GM23338 (cell line): ENCODE data around the gene L3MBTL4. TPM values are rescaled to one million over a fixed set of nuclear protein-coding genes. Genes with fewer than 3 reads are reported as not detected.

ENCODE experiments used
- ATAC-seq: fragments of 200-7000 bp; cut with Tn5 transposase; 3 replicates; pipeline ENCODE4 v1.9.1; 2020
- DNase-seq: peaks from one replicate; pipeline ENCODE4 v3.0.0-alpha.2; 2015; ENCODE audit warnings: low spot score
- H2AFZ ChIP-seq: fragments of 200-600 bp; sonication (generic); 2 replicates; pipeline ENCODE4 v1.8.0; 2016; ENCODE audit warnings: antibody characterized with exemption, mild to moderate bottlenecking, moderate library complexity
- H3F3A ChIP-seq: fragments of 200-600 bp; sonication (generic); replicated peaks from 2 replicates; pipeline ENCODE4 v1.8.0; 2017; ENCODE audit warnings: antibody characterized with exemption, mixed run types, low read depth
- H3K27ac ChIP-seq: fragments of 200-600 bp; sonication (generic); 2 replicates; pipeline ENCODE4 v1.6.1; 2016; ENCODE audit warnings: low read depth
- H3K27me3 ChIP-seq: fragments of 200-600 bp; sonication (generic); 2 replicates; pipeline ENCODE4 v1.8.0; 2016; ENCODE audit warnings: mild to moderate bottlenecking, mixed run types, moderate library complexity; ENCODE audit not compliant: insufficient read depth
- H3K36me3 ChIP-seq: fragments of 200-600 bp; sonication (generic); 2 replicates; pipeline ENCODE4 v1.8.0; 2016; ENCODE audit warnings: mild to moderate bottlenecking; ENCODE audit not compliant: insufficient read depth
- H3K4me1 ChIP-seq: fragments of 200-600 bp; sonication (generic); 2 replicates; pipeline ENCODE4 v1.8.0; 2016; ENCODE audit warnings: mild to moderate bottlenecking, moderate library complexity; ENCODE audit not compliant: insufficient read depth
- H3K4me2 ChIP-seq: fragments of 200-600 bp; sonication (generic); 2 replicates; pipeline ENCODE4 v1.7.1; 2017; ENCODE audit warnings: mixed run types
- H3K4me3 ChIP-seq: fragments of 200-600 bp; sonication (generic); 2 replicates; pipeline ENCODE4 v1.6.1; 2016; ENCODE audit warnings: mixed run types
- H3K79me2 ChIP-seq: fragments of 200-600 bp; sonication (generic); replicated peaks from 2 replicates; pipeline ENCODE4 v1.8.0; 2017; ENCODE audit warnings: mild to moderate bottlenecking; ENCODE audit not compliant: insufficient read depth
- H3K9me2 ChIP-seq: fragments of 200-600 bp; sonication (generic); 2 replicates; pipeline ENCODE4 v1.8.0; 2017; ENCODE audit not compliant: insufficient read depth
- H4K20me1 ChIP-seq: fragments of 200-600 bp; sonication (generic); replicated peaks from 2 replicates; pipeline ENCODE4 v1.8.0; 2017; ENCODE audit warnings: mild to moderate bottlenecking; ENCODE audit not compliant: insufficient read depth
- H3K27ac Mint-ChIP-seq: 2 replicates; pipeline ENCODE4 v1.8.0; 2020; ENCODE audit warnings: inconsistent platforms, mild to moderate bottlenecking, moderate library complexity, mixed read lengths
- H3K27me3 Mint-ChIP-seq: 3 replicates; pipeline ENCODE4 v1.8.0; 2022; ENCODE audit warnings: low read depth, mild to moderate bottlenecking, moderate library complexity, mixed read lengths, inconsistent platforms; ENCODE audit not compliant: insufficient read depth, poor library complexity
- H3K36me3 Mint-ChIP-seq: 3 replicates; pipeline ENCODE4 v1.8.0; 2021; ENCODE audit warnings: low read depth, mild to moderate bottlenecking, inconsistent platforms, moderate library complexity, mixed read lengths
- H3K4me1 Mint-ChIP-seq: 3 replicates; pipeline ENCODE4 v1.8.0; 2020; ENCODE audit warnings: mild to moderate bottlenecking, inconsistent platforms, mixed read lengths
- H3K4me3 Mint-ChIP-seq: 3 replicates; pipeline ENCODE4 v1.8.0; 2021; ENCODE audit warnings: moderate library complexity, mild to moderate bottlenecking, inconsistent platforms, mixed read lengths
- H3K9me3 Mint-ChIP-seq: 3 replicates; pipeline ENCODE4 v1.8.0; 2020; ENCODE audit warnings: moderate library complexity, mild to moderate bottlenecking, inconsistent platforms, mixed read lengths
- CREB1 ChIP-seq: fragments of 250-450 bp; sonication (Bioruptor Pico); IDR thresholded peaks from 2 replicates; pipeline ENCODE4 v1.5.0; 2020; ENCODE audit warnings: low read depth, mild to moderate bottlenecking, moderate library complexity
- EZH2phosphoT487 ChIP-seq: fragments of 200-600 bp; sonication (generic); IDR thresholded peaks from one replicate; pipeline ENCODE4 v1.8.1; 2018; ENCODE audit warnings: antibody characterized with exemption; ENCODE audit not compliant: unreplicated experiment
- NANOG ChIP-seq: IDR thresholded peaks from 2 replicates; pipeline ENCODE4 v1.6.1; 2016; ENCODE audit warnings: antibody characterized with exemption, borderline replicate concordance
- POLR2AphosphoS5 ChIP-seq: IDR thresholded peaks from 2 replicates; pipeline ENCODE4 v1.6.1; 2016; ENCODE audit warnings: antibody characterized with exemption, low read depth
- ZNF114 ChIP-seq: fragments of 250-450 bp; sonication (Bioruptor Pico); IDR thresholded peaks from 2 replicates; pipeline ENCODE4 v1.5.0; 2020; ENCODE audit warnings: mild to moderate bottlenecking, moderate library complexity
- ZNF331 ChIP-seq: fragments of 250-450 bp; sonication (Bioruptor Pico); IDR thresholded peaks from 2 replicates; pipeline ENCODE4 v1.5.0; 2020; ENCODE audit warnings: low read depth, mild to moderate bottlenecking, moderate library complexity
- polyA plus RNA-seq: library from polyadenylated mRNA; unstranded; fragments of >200 nt; fragmentation: Nextera tagmentation; extraction: Ambion mirVana; gene quantifications from 2 replicates; pipeline ENCODE4 v1.2.1, GENCODE V29; 2016
- total RNA-seq: library from RNA; depleted of rRNA; stranded (reverse); fragments of >200 nt; shearing (Covaris generic); gene quantifications from 2 replicates; pipeline ENCODE4 v1.2.3, GENCODE V29; 2014
- TF ChIP-seq, protein P1 (sequence below), 2 experiments: fragments of 200-600 bp in 1 of 2; sonication (generic) in 1 of 2; conservative IDR thresholded peaks; 2 replicates each; pipeline versions ENCODE4 v1.5.1 to v1.6.1; 2016 to 2017; ENCODE audit warnings: antibody characterized with exemption in 2 of 2, low read depth in 2 of 2, mild to moderate bottlenecking in 2 of 2, moderate library complexity in 1 of 2
- TF ChIP-seq, protein P2 (sequence below): fragments of 250-450 bp; sonication (Bioruptor Pico); IDR thresholded peaks from 2 replicates; pipeline ENCODE4 v1.5.0; 2020; ENCODE audit warnings: mild to moderate bottlenecking, moderate library complexity
- TF ChIP-seq, protein P3 (sequence below): IDR thresholded peaks from 2 replicates; pipeline ENCODE4 v1.6.1; 2016; ENCODE audit warnings: antibody characterized with exemption
- TF ChIP-seq, protein P4 (sequence below): IDR thresholded peaks from one replicate; pipeline ENCODE4 v1.6.1; 2018; ENCODE audit warnings: antibody characterized with exemption; ENCODE audit not compliant: unreplicated experiment

The L3MBTL4 gene
- total and polyA plus RNA-seq, 2 experiments from 2014 or later = 0.48 to 2.8 TPM

DNA sequence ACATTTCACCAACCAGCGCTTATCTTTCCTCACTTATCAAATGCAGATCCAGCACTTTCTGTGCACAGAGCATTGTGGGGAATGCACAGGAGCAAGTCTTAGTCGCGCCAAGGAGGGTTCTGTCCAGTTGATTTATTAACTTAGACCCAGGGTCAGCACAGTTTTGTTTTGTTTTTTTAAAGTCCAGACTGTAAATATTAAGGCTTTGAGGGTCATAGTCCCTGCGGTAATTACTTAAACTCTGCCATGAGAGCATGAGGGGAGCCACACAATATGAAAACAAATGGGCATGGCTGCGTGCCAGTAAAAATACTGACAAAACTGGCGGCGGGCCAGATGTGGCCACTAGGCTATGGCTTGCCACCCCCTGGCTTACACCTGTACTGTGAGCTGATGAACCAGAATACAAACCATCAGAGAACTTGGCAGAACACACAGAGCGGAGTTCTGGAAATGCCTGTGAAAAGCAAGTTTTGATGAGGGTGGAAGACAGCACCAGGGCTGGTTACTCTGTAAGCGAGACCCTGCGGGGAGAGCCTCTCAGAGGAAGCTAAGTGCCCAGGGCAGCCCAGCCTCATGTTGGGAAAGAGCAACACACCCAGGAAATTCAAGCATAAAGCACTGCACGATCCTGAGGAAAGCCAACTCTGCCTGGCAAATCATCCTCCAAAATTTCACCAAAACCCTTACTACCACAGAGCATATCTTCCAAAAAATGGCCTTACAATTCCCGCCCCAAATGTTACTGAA, 43.6 kb downstream of the L3MBTL4 start:
- no peaks in the 10 kb centered on the region for H3K36me3 ChIP-seq
- Mint-ChIP-seq H3K4me1 (peaks cover 23% of the 10 kb centered on the region), H3K36me3 (no peaks in the 10 kb centered on the region), H3K4me3 (no peak overlapping the region), H3K27ac (no peak overlapping the region), H3K27me3 (peaks cover 4% of the 10 kb centered on the region), H3K9me3 (peaks cover 4% of the 10 kb centered on the region; the same call in 1 of the 3 replicates)
- DNase-seq (no peak), ATAC-seq (no peak)
- H3K27ac ChIP-seq = no peak overlapping the region
- H2AFZ ChIP-seq = no peak overlapping the region
- peaks cover 12% of the 10 kb centered on the region for H3K4me1 ChIP-seq
- no peak overlapping the region for H3K4me2 ChIP-seq
- H4K20me1 ChIP-seq = no peaks in the 10 kb centered on the region
- H3K79me2 ChIP-seq = no peaks in the 10 kb centered on the region
- 0 out of 2 replicates have a peak, but pooled peaks cover 3% of the 10 kb centered on the region for H3K9me2 ChIP-seq
- H3K27me3 ChIP-seq = no peaks in the 10 kb centered on the region
- TF ChIP-seq NANOG = no peak
- no peak for TF ChIP-seq POLR2AphosphoS5
- no peak for TF ChIP-seq EZH2phosphoT487
- no peak for TF ChIP-seq CREB1
- no peak for TF ChIP-seq ZNF331
- TF ChIP-seq, protein P1, sequence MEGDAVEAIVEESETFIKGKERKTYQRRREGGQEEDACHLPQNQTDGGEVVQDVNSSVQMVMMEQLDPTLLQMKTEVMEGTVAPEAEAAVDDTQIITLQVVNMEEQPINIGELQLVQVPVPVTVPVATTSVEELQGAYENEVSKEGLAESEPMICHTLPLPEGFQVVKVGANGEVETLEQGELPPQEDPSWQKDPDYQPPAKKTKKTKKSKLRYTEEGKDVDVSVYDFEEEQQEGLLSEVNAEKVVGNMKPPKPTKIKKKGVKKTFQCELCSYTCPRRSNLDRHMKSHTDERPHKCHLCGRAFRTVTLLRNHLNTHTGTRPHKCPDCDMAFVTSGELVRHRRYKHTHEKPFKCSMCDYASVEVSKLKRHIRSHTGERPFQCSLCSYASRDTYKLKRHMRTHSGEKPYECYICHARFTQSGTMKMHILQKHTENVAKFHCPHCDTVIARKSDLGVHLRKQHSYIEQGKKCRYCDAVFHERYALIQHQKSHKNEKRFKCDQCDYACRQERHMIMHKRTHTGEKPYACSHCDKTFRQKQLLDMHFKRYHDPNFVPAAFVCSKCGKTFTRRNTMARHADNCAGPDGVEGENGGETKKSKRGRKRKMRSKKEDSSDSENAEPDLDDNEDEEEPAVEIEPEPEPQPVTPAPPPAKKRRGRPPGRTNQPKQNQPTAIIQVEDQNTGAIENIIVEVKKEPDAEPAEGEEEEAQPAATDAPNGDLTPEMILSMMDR (conservative IDR thresholded peaks at IDR 0.05; ENCODE audit: low read depth in 2 of 2) = no peak
- TF ChIP-seq, protein P2, sequence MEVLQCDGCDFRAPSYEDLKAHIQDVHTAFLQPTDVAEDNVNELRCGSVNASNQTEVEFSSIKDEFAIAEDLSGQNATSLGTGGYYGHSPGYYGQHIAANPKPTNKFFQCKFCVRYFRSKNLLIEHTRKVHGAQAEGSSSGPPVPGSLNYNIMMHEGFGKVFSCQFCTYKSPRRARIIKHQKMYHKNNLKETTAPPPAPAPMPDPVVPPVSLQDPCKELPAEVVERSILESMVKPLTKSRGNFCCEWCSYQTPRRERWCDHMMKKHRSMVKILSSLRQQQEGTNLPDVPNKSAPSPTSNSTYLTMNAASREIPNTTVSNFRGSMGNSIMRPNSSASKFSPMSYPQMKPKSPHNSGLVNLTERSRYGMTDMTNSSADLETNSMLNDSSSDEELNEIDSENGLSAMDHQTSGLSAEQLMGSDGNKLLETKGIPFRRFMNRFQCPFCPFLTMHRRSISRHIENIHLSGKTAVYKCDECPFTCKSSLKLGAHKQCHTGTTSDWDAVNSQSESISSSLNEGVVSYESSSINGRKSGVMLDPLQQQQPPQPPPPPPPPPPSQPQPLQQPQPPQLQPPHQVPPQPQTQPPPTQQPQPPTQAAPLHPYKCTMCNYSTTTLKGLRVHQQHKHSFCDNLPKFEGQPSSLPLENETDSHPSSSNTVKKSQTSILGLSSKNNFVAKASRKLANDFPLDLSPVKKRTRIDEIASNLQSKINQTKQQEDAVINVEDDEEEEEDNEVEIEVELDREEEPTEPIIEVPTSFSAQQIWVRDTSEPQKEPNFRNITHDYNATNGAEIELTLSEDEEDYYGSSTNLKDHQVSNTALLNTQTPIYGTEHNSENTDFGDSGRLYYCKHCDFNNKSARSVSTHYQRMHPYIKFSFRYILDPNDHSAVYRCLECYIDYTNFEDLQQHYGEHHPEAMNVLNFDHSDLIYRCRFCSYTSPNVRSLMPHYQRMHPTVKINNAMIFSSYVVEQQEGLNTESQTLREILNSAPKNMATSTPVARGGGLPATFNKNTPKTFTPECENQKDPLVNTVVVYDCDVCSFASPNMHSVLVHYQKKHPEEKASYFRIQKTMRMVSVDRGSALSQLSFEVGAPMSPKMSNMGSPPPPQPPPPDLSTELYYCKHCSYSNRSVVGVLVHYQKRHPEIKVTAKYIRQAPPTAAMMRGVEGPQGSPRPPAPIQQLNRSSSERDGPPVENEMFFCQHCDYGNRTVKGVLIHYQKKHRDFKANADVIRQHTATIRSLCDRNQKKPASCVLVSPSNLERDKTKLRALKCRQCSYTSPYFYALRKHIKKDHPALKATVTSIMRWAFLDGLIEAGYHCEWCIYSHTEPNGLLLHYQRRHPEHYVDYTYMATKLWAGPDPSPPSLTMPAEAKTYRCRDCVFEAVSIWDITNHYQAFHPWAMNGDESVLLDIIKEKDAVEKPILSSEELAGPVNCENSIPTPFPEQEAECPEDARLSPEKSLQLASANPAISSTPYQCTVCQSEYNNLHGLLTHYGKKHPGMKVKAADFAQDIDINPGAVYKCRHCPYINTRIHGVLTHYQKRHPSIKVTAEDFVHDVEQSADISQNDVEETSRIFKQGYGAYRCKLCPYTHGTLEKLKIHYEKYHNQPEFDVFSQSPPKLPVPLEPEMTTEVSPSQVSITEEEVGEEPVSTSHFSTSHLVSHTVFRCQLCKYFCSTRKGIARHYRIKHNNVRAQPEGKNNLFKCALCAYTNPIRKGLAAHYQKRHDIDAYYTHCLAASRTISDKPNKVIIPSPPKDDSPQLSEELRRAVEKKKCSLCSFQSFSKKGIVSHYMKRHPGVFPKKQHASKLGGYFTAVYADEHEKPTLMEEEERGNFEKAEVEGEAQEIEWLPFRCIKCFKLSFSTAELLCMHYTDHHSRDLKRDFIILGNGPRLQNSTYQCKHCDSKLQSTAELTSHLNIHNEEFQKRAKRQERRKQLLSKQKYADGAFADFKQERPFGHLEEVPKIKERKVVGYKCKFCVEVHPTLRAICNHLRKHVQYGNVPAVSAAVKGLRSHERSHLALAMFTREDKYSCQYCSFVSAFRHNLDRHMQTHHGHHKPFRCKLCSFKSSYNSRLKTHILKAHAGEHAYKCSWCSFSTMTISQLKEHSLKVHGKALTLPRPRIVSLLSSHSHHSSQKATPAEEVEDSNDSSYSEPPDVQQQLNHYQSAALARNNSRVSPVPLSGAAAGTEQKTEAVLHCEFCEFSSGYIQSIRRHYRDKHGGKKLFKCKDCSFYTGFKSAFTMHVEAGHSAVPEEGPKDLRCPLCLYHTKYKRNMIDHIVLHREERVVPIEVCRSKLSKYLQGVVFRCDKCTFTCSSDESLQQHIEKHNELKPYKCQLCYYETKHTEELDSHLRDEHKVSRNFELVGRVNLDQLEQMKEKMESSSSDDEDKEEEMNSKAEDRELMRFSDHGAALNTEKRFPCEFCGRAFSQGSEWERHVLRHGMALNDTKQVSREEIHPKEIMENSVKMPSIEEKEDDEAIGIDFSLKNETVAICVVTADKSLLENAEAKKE = no peak
- TF ChIP-seq ZNF114 (CRISPR knock-in tag) = no peak
- TF ChIP-seq, protein P3, sequence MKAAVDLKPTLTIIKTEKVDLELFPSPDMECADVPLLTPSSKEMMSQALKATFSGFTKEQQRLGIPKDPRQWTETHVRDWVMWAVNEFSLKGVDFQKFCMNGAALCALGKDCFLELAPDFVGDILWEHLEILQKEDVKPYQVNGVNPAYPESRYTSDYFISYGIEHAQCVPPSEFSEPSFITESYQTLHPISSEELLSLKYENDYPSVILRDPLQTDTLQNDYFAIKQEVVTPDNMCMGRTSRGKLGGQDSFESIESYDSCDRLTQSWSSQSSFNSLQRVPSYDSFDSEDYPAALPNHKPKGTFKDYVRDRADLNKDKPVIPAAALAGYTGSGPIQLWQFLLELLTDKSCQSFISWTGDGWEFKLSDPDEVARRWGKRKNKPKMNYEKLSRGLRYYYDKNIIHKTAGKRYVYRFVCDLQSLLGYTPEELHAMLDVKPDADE = no peak
- TF ChIP-seq, protein P4, sequence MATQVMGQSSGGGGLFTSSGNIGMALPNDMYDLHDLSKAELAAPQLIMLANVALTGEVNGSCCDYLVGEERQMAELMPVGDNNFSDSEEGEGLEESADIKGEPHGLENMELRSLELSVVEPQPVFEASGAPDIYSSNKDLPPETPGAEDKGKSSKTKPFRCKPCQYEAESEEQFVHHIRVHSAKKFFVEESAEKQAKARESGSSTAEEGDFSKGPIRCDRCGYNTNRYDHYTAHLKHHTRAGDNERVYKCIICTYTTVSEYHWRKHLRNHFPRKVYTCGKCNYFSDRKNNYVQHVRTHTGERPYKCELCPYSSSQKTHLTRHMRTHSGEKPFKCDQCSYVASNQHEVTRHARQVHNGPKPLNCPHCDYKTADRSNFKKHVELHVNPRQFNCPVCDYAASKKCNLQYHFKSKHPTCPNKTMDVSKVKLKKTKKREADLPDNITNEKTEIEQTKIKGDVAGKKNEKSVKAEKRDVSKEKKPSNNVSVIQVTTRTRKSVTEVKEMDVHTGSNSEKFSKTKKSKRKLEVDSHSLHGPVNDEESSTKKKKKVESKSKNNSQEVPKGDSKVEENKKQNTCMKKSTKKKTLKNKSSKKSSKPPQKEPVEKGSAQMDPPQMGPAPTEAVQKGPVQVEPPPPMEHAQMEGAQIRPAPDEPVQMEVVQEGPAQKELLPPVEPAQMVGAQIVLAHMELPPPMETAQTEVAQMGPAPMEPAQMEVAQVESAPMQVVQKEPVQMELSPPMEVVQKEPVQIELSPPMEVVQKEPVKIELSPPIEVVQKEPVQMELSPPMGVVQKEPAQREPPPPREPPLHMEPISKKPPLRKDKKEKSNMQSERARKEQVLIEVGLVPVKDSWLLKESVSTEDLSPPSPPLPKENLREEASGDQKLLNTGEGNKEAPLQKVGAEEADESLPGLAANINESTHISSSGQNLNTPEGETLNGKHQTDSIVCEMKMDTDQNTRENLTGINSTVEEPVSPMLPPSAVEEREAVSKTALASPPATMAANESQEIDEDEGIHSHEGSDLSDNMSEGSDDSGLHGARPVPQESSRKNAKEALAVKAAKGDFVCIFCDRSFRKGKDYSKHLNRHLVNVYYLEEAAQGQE = no peak
- H3K4me3 ChIP-seq = no peak overlapping the region
- H3F3A ChIP-seq = no peaks in the 10 kb centered on the region
